IMR-90 (cell line): ENCODE data around the gene MAP4K1. TPM values are rescaled to one million over a fixed set of nuclear protein-coding genes. Genes with fewer than 3 reads are reported as not detected.

Source experiments
- ATAC-seq: fragments of 200-7000 bp; cut with Tn5 transposase; 2 replicates; pipeline ENCODE4 v1.9.1; 2020; ENCODE audit warnings: low read depth, mild to moderate bottlenecking, moderate library complexity
- BruUV-seq: library from RNA; stranded (reverse); fragments of 400-500 nt; replicated peaks from 2 replicates; lab custom pipeline; 2021; lab: Mats Ljungman, UMichigan
- CTCF ChIA-PET: fragments of 300-600 bp; formaldehyde crosslinking; extraction: SDS; loops from one replicate; lab custom pipeline; 2021; ENCODE audit warnings: antibody characterized with exemption; lab: Yijun Ruan, JAX
- POLR2A ChIA-PET: fragments of 300-600 bp; sonication (Branson Sonifier 250); formaldehyde crosslinking; loops from one replicate; lab custom pipeline; 2022; ENCODE audit warnings: antibody characterized with exemption; ENCODE audit not compliant: unreplicated experiment; lab: Charles Lee
- DNase-seq: peaks from one replicate; pipeline ENCODE4 v3.0.0; 2013
- H2AFZ ChIP-seq: replicated peaks from 2 replicates; pipeline ENCODE3; 2013; ENCODE audit warnings: low read length, mild to moderate bottlenecking; ENCODE audit not compliant: poor library complexity
- H2AK5ac ChIP-seq: 2 replicates; pipeline ENCODE4 v1.6.1; 2013; ENCODE audit warnings: low read depth, low read length, inconsistent platforms
- H2AK9ac ChIP-seq: replicated peaks from 2 replicates; pipeline ENCODE3; 2013; ENCODE audit warnings: mild to moderate bottlenecking, low read depth, low read length, moderate library complexity; ENCODE audit not compliant: poor library complexity
- H2BK120ac ChIP-seq: 2 replicates; pipeline ENCODE4 v1.6.1; 2013; ENCODE audit warnings: low read depth, low read length, inconsistent platforms
- H2BK15ac ChIP-seq: 3 replicates; pipeline ENCODE4 v1.6.1; 2013; ENCODE audit warnings: low read depth, low read length, inconsistent platforms
- H2BK20ac ChIP-seq: 2 replicates; pipeline ENCODE4 v1.6.1; 2013; ENCODE audit warnings: low read depth, mild to moderate bottlenecking, inconsistent platforms, low read length, moderate library complexity
- H2BK5ac ChIP-seq: 2 replicates; pipeline ENCODE4 v1.6.1; 2013; ENCODE audit warnings: mild to moderate bottlenecking, low read depth, low read length, inconsistent platforms; ENCODE audit not compliant: poor library complexity, severe bottlenecking
- H3K14ac ChIP-seq: replicated peaks from 2 replicates; pipeline ENCODE4 v1.6.1; 2013; ENCODE audit warnings: low read depth, low read length, inconsistent platforms
- H3K18ac ChIP-seq: 2 replicates; pipeline ENCODE4 v1.6.1; 2013; ENCODE audit warnings: low read depth, low read length, control low read depth
- H3K23ac ChIP-seq: 2 replicates; pipeline ENCODE4 v1.6.1; 2013; ENCODE audit warnings: low read depth, low read length, inconsistent platforms
- H3K27ac ChIP-seq: 2 replicates; pipeline ENCODE4 v1.5.1; 2013; ENCODE audit warnings: mild to moderate bottlenecking, control low read depth, low read length; ENCODE audit not compliant: insufficient read depth
- H3K27me3 ChIP-seq: 2 replicates; pipeline ENCODE4 v1.6.1; 2013; ENCODE audit warnings: low read length; ENCODE audit not compliant: control insufficient read depth, insufficient read depth
- H3K36me3 ChIP-seq: 2 replicates; pipeline ENCODE4 v1.6.1; 2013; ENCODE audit warnings: low read length, mixed read lengths; ENCODE audit not compliant: control insufficient read depth, insufficient read depth
- H3K4ac ChIP-seq: 2 replicates; pipeline ENCODE4 v1.6.1; 2013; ENCODE audit warnings: low read depth, low read length, inconsistent platforms
- H3K4me1 ChIP-seq: 2 replicates; pipeline ENCODE4 v1.6.1; 2013; ENCODE audit warnings: low read length, mixed read lengths; ENCODE audit not compliant: control insufficient read depth, insufficient read depth
- H3K4me2 ChIP-seq: 2 replicates; pipeline ENCODE4 v1.6.1; 2013; ENCODE audit warnings: low read depth, mild to moderate bottlenecking, control low read depth, low read length, moderate library complexity
- H3K4me3 ChIP-seq: 2 replicates; pipeline ENCODE4 v1.5.1; 2013; ENCODE audit warnings: low read depth, mild to moderate bottlenecking, control low read depth, low read length, moderate library complexity; ENCODE audit not compliant: insufficient read depth
- H3K56ac ChIP-seq: 2 replicates; pipeline ENCODE4 v1.6.1; 2013; ENCODE audit warnings: low read length, inconsistent platforms; ENCODE audit not compliant: insufficient read depth; ENCODE audit errors: extremely low read depth
- H3K79me1 ChIP-seq, 2 experiments: 2 replicates each; pipeline ENCODE4 v1.6.1; 2013; ENCODE audit warnings: low read length in 2 of 2, inconsistent platforms in 1 of 2, low read depth in 1 of 2
- H3K9ac ChIP-seq: 2 replicates; pipeline ENCODE4 v1.6.1; 2013; ENCODE audit warnings: low read depth, low read length, control low read depth
- H3K9me1 ChIP-seq: 2 replicates; pipeline ENCODE4 v1.6.1; 2013; ENCODE audit warnings: low read length, inconsistent platforms; ENCODE audit not compliant: insufficient read depth
- H3K9me3 ChIP-seq: 2 replicates; pipeline ENCODE4 v1.6.1; 2013; ENCODE audit warnings: low read length; ENCODE audit not compliant: control insufficient read depth, insufficient read depth
- H4K20me1 ChIP-seq: 2 replicates; pipeline ENCODE4 v1.6.1; 2013; ENCODE audit warnings: low read length, inconsistent platforms; ENCODE audit not compliant: insufficient read depth
- H4K5ac ChIP-seq: 2 replicates; pipeline ENCODE4 v1.6.1; 2013; ENCODE audit warnings: mild to moderate bottlenecking, low read depth, low read length, control low read depth
- H4K8ac ChIP-seq, 2 experiments: 2 replicates each; pipeline ENCODE4 v1.6.1; 2013; ENCODE audit warnings: low read depth in 2 of 2, low read length in 2 of 2, control low read depth in 1 of 2, inconsistent platforms in 1 of 2
- H4K91ac ChIP-seq: 2 replicates; pipeline ENCODE4 v1.6.1; 2013; ENCODE audit warnings: low read depth, low read length, inconsistent platforms; ENCODE audit not compliant: insufficient read depth
- CTCF ChIP-seq: conservative IDR thresholded peaks from 2 replicates; pipeline ENCODE4 v1.5.1; 2012; ENCODE audit warnings: mild to moderate bottlenecking, low read depth, low read length, improper control_type of control experiment
- FOS ChIP-seq: fragments of 150-350 bp; IDR thresholded peaks from 2 replicates; pipeline ENCODE4 v1.6.1; 2016; ENCODE audit warnings: low read depth, low read length
- RFX5 ChIP-seq: IDR thresholded peaks from 2 replicates; pipeline ENCODE4 v1.8.0; 2012; ENCODE audit warnings: low read depth, mild to moderate bottlenecking, low read length, moderate library complexity
- WGBS, 2 experiments: methylation state at CpG; one replicate each; pipeline versions ENCODE4 v1.1.5 to v1.1.7; 2013; ENCODE audit warnings: missing lambda C conversion rate in 2 of 2; ENCODE audit not compliant: insufficient read length in 1 of 2; ENCODE audit errors: extremely low coverage in 2 of 2; 5-methylcytosine and 5-hydroxymethylcytosine counted together
- dilution Hi-C: fragments of 300-500 bp; cut with HindIII; formaldehyde crosslinking; loops from one replicate; pipeline ENCODE4 v1.14.3; 2018; ENCODE audit warnings: low sequenced_read_pairs; ENCODE audit not compliant: unreplicated experiment
- in situ Hi-C: fragments of 300-500 bp; cut with MboI; formaldehyde crosslinking; loops from 3 replicates; pipeline ENCODE4 v1.14.3; 2019; ENCODE audit warnings: low sequenced_read_pairs, inconsistent platforms, mixed read lengths
- intact Hi-C: fragments of 100-400 bp; cut with micrococcal nuclease; formaldehyde crosslinking; loops from 2 replicates; pipeline ENCODE4 v1.10.0; 2022
- polyA plus RNA-seq, 3 experiments: library from polyadenylated mRNA; depleted of rRNA; stranded (reverse); fragments of >200 nt; gene quantifications; 2 replicates each; pipeline ENCODE4 v1.2.3, GENCODE V29; 2012; ENCODE audit warnings: low replicate concordance in 1 of 3
- total RNA-seq: library from RNA; depleted of rRNA; stranded (reverse); fragments of >200 nt; gene quantifications from 2 replicates; pipeline ENCODE4 v1.2.3, GENCODE V29; 2012

MAP4K1 gene
- total and polyA plus RNA-seq, 2 of the 4 experiments (the other 2 are of a cell fraction) = 0.22 TPM; not detected in 1

GRCh38 chr19:38561658-38562057 lies 56.1 kb downstream of the MAP4K1 start:
- H2BK20ac ChIP-seq = no peak overlapping the region
- H4K5ac ChIP-seq = no peak overlapping the region
- intact Hi-C loops (no loop called here), dilution Hi-C loops (no loop called here), in situ Hi-C loops (no loop called here)
- no peaks in the 10 kb centered on the region for H3K36me3 ChIP-seq
- no peak overlapping the region for H3K23ac ChIP-seq
- H3K27ac ChIP-seq = no peak overlapping the region
- no peaks in the 10 kb centered on the region for H4K20me1 ChIP-seq
- H2AK5ac ChIP-seq = no peak overlapping the region
- H3K18ac ChIP-seq = no peak overlapping the region
- POLR2A ChIA-PET = no interaction called here
- H2BK120ac ChIP-seq = no peak overlapping the region
- no peak overlapping the region for H3K4ac ChIP-seq
- no peak overlapping the region for H4K8ac ChIP-seq
- no peak overlapping the region for H3K4me3 ChIP-seq
- WGBS, 2 experiments = 63% methylated on average over 8 of the region's 11 CpGs; no CpG with 5 or more reads in 1 of the 2 experiments
- CTCF ChIA-PET = no interaction called here
- no peak overlapping the region for H2AFZ ChIP-seq
- H4K91ac ChIP-seq = no peak overlapping the region
- H3K4me2 ChIP-seq = no peak overlapping the region
- H3K14ac ChIP-seq = no peak overlapping the region
- H3K27me3 ChIP-seq = peaks cover 24% of the 10 kb centered on the region
- no peak overlapping the region for H2AK9ac ChIP-seq
- no TSS peak for BruUV-seq
- no peak overlapping the region for H2BK5ac ChIP-seq
- no peaks in the 10 kb centered on the region for H3K79me1 ChIP-seq
- no peak for ATAC-seq
- H3K9ac ChIP-seq = no peak overlapping the region
- no peak overlapping the region for H2BK15ac ChIP-seq
- TF ChIP-seq RFX5 = no peak
- TF ChIP-seq FOS = no peak
- TF ChIP-seq CTCF = no peak
- no peak for DNase-seq
- H3K9me1 ChIP-seq = no peaks in the 10 kb centered on the region
- no peak overlapping the region for H3K56ac ChIP-seq
- no peaks in the 10 kb centered on the region for H3K4me1 ChIP-seq
- H3K9me3 ChIP-seq = no peaks in the 10 kb centered on the region
